ENCODE data around the gene USP17L28.
"Not testable (repeated sequence)": the region's sequence is repeated elsewhere in the genome, so short reads cannot be mapped to it uniquely, and the experiment has no call there.

USP17L28 gene

GRCh38 chr4:9348593-9348992 is at the start of gene USP17L28:
TSS of gene USP17L28 (plus strand) at chr4:9348893. CDS start at chr4:9348893, 0 bp downstream.
- DNase-seq, result not testable (repeated sequence)

GRCh38 chr4:9324191-9324590 is 24.5 kb upstream of the USP17L28 start:
- DNase-seq, result not testable (repeated sequence)

- DNase-seq, result not testable (repeated sequence)
Measured at GRCh38 chr4:9324865-9325264, 23.8 kb upstream of the USP17L28 start, which contains the start of gene USP17L24. TSS of gene USP17L24 (plus strand) at chr4:9325165. CDS start at chr4:9325165, 0 bp downstream.

- not testable (repeated sequence) for DNase-seq
Measured at GRCh38 chr4:9329611-9330010, 19.1 kb upstream of the USP17L28 start, which contains the start of gene USP17L25. TSS of gene USP17L25 (plus strand) at chr4:9329911. CDS start at chr4:9329911, 0 bp downstream.

DNA sequence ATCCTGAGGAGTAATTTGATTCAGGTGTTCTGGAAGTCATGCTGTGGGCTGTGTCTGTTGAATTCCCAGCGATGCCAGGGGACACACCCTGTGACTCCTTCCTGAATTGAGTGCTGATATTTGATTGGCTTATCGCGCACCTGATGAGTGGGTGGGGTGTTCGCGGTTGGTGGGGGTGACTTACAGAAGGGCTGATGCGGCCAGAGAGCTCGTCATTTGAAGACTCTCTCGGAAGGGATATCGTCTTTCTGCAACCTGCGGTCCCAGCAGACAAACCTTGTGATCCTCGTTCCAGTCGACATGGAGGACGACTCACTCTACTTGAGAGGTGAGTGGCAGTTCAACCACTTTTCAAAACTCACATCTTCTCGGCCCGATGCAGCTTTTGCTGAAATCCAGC is 14.3 kb upstream of the USP17L28 start, which contains the start of gene USP17L26:
USP17L26 (plus strand) TSS at position 301 of the 400 bp plus-strand sequence; CDS start at position 301, 0 bp downstream.
- not testable (repeated sequence) for DNase-seq

GRCh38 chr4:9339103-9339502 is 9.6 kb upstream of the USP17L28 start, which contains the start of gene USP17L5:
TSS of gene USP17L5 (plus strand) at chr4:9339403. CDS start at chr4:9339403, 0 bp downstream.
- DNase-seq, result not testable (repeated sequence)

DNA sequence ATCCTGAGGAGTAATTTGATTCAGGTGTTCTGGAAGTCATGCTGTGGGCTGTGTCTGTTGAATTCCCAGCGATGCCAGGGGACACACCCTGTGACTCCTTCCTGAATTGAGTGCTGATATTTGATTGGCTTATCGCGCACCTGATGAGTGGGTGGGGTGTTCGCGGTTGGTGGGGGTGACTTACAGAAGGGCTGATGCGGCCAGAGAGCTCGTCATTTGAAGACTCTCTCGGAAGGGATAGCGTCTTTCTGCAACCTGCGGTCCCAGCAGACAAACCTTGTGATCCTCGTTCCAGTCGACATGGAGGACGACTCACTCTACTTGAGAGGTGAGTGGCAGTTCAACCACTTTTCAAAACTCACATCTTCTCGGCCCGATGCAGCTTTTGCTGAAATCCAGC is 4.8 kb upstream of the USP17L28 start, which contains the start of gene USP17L27:
USP17L27 (plus strand) TSS at position 301 of the 400 bp plus-strand sequence; CDS start at position 301, 0 bp downstream.
- not testable (repeated sequence) for DNase-seq

- not testable (repeated sequence) for DNase-seq
Measured at GRCh38 chr4:9350866-9351265, 2.2 kb downstream of the USP17L28 start.

DNA sequence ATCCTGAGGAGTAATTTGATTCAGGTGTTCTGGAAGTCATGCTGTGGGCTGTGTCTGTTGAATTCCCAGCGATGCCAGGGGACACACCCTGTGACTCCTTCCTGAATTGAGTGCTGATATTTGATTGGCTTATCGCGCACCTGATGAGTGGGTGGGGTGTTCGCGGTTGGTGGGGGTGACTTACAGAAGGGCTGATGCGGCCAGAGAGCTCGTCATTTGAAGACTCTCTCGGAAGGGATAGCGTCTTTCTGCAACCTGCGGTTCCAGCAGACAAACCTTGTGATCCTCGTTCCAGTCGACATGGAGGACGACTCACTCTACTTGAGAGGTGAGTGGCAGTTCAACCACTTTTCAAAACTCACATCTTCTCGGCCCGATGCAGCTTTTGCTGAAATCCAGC is 4.6 kb downstream of the USP17L28 start, which contains the start of gene USP17L29:
USP17L29 (plus strand) TSS at position 301 of the 400 bp plus-strand sequence; CDS start at position 301, 0 bp downstream.
- not testable (repeated sequence) for DNase-seq

DNA sequence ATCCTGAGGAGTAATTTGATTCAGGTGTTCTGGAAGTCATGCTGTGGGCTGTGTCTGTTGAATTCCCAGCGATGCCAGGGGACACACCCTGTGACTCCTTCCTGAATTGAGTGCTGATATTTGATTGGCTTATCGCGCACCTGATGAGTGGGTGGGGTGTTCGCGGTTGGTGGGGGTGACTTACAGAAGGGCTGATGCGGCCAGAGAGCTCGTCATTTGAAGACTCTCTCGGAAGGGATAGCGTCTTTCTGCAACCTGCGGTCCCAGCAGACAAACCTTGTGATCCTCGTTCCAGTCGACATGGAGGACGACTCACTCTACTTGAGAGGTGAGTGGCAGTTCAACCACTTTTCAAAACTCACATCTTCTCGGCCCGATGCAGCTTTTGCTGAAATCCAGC is 14.1 kb downstream of the USP17L28 start, which contains the start of gene USP17L30:
USP17L30 (plus strand) TSS at position 301 of the 400 bp plus-strand sequence; CDS start at position 301, 0 bp downstream.
- DNase-seq, result not testable (repeated sequence)

GRCh38 chr4:9379881-9380280 is 31.2 kb downstream of the USP17L28 start:
- DNase-seq, result not testable (repeated sequence)

DNA sequence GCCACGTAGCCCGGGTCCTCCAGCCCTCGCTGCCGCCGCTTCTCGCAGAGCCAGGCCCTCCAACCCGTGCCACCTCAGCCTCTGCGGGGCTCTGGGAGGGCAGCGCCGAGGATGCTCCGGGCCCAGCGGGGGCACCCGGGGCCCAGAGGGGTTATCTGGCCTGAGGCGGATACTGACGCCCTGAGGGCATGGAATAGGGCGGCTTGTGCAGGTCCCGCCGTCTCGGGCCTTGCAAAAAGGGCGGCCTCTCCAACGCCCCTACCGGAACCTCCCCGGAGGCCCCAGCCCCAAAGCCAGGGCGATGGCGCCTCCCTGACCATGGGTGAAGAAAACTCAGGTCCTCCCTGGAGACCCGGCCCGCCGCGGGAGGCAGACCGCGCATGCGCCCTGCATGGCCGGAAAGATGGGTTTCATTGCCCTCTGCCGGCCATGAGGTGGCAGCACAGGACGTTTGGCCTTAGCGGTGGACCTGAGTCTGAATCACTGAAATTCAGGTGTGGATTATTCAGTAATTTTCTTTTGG is 32.4 kb downstream of the USP17L28 start:
- peak; percentile 69 for DNase-seq

DNA sequence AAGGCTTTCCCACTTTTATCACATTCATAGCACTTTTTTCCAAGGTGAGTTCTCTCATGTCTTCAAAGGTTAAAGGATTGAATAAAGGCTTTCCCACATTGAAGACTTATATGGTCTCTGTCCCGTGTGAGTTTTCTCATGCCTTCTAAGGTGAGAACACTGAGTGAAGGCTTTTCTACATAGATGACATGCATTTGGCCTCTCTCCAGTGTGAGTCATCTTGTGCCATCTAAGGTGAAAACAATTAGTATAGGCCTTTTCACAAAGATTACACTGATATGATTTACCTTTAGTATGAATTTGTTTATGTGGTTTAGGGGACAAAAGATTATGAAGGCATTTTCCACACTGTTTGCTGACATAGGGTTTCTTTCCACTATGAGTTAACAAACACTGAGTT is 35.4 kb downstream of the USP17L28 start:
- DNase-seq, result no peak

- not testable (repeated sequence) for DNase-seq
Measured at GRCh38 chr4:9389001-9389400, 40.3 kb downstream of the USP17L28 start.

Data from activated naive CD4-positive, alpha-beta T cell treated with Interleukin-2 at 50 U/mL for 16 hours (primary cell).